ENCODE measurements around the gene GPC6. TPM values are rescaled to one million over a fixed set of nuclear protein-coding genes. Genes with fewer than 3 reads are reported as not detected.
"Not testable (repeated sequence)": the region's sequence is repeated elsewhere in the genome, so short reads cannot be mapped to it uniquely, and the experiment has no call there.

GPC6 gene
- total and polyA plus RNA-seq, 5 donors from 2014 or later, result not detected

GRCh38 chr13:93309886-93310523 lies 83.4 kb downstream of the GPC6 start:
- no peaks in the 10 kb centered on the region for H3K4me1 Mint-ChIP-seq
- no peaks in the 10 kb centered on the region for H3K27me3 Mint-ChIP-seq
- Histone ChIP-seq H3K4me3 (ENCODE audit: low read depth, low read length) (no peak overlapping the region), H3K36me3 (ENCODE audit: control insufficient read depth, insufficient read depth, low read length) (no peaks in the 10 kb centered on the region), H3K27ac (ENCODE audit: insufficient read depth, low read length, poor library complexity, severe bottlenecking) (no peak overlapping the region), H3K4me1 (ENCODE audit: control insufficient read depth, insufficient read depth, low read length, poor library complexity, severe bottlenecking) (no peaks in the 10 kb centered on the region), H3K9me3 (ENCODE audit: control insufficient read depth in 2 of 2, low read length in 2 of 2) (no peaks in the 10 kb centered on the region), H3K27me3 (ENCODE audit: control insufficient read depth, insufficient read depth, low read length) (no peaks in the 10 kb centered on the region)
- no peaks in the 10 kb centered on the region for H3K36me3 Mint-ChIP-seq
- DNase-seq (no peak), ATAC-seq (ENCODE audit: low read depth in 2 of 2) (no peak)
- H3K9me3 Mint-ChIP-seq, result peaks cover 0 to 2% (median 0%) of the 10 kb centered on the region in 7 donors
- H3K27ac Mint-ChIP-seq, result no peak overlapping the region
- no peak overlapping the region for H3K4me3 Mint-ChIP-seq

GRCh38 chr13:93316841-93317240 lies 90.2 kb downstream of the GPC6 start:
- H3K36me3 Mint-ChIP-seq, result no peaks in the 10 kb centered on the region

GRCh38 chr13:93318534-93319254 lies 92.1 kb downstream of the GPC6 start:
- Mint-ChIP-seq H3K4me3 (no peak overlapping the region), H3K27ac (no peak overlapping the region), H3K27me3 (no peaks in the 10 kb centered on the region), H3K36me3 (no peaks in the 10 kb centered on the region), H3K9me3 (peaks cover 0 to 2% (median 1%) of the 10 kb centered on the region in 7 donors), H3K4me1 (no peaks in the 10 kb centered on the region)
- H3K4me1 ChIP-seq (ENCODE audit: control insufficient read depth, insufficient read depth, low read length, poor library complexity, severe bottlenecking), result no peaks in the 10 kb centered on the region
- no peak for ATAC-seq (ENCODE audit: low read depth in 2 of 2)
- DNase-seq, result no peak
- H3K9me3 ChIP-seq (ENCODE audit: control insufficient read depth in 2 of 2, low read length in 2 of 2), result no peaks in the 10 kb centered on the region
- H3K4me3 ChIP-seq (ENCODE audit: low read depth, low read length), result no peak overlapping the region
- H3K27ac ChIP-seq (ENCODE audit: insufficient read depth, low read length, poor library complexity, severe bottlenecking), result no peak overlapping the region
- H3K27me3 ChIP-seq (ENCODE audit: control insufficient read depth, insufficient read depth, low read length), result no peaks in the 10 kb centered on the region
- H3K36me3 ChIP-seq (ENCODE audit: control insufficient read depth, insufficient read depth, low read length), result no peaks in the 10 kb centered on the region

More at GRCh38 chr13:93316841-93317240, 90.2 kb downstream of the GPC6 start:
- no peak for DNase-seq
- no peaks in the 10 kb centered on the region for H3K27me3 Mint-ChIP-seq
- Histone ChIP-seq H3K27me3 (ENCODE audit: control insufficient read depth, insufficient read depth, low read length) (no peaks in the 10 kb centered on the region), H3K27ac (ENCODE audit: insufficient read depth, low read length, poor library complexity, severe bottlenecking) (no peak overlapping the region), H3K4me3 (ENCODE audit: low read depth, low read length) (no peak overlapping the region), H3K9me3 (ENCODE audit: control insufficient read depth in 2 of 2, low read length in 2 of 2) (no peaks in the 10 kb centered on the region), H3K36me3 (ENCODE audit: control insufficient read depth, insufficient read depth, low read length) (no peaks in the 10 kb centered on the region), H3K4me1 (ENCODE audit: control insufficient read depth, insufficient read depth, low read length, poor library complexity, severe bottlenecking) (no peaks in the 10 kb centered on the region)
- H3K9me3 Mint-ChIP-seq, result peaks cover 0 to 2% (median 1%) of the 10 kb centered on the region in 7 donors
- ATAC-seq (ENCODE audit: low read depth in 2 of 2), result no peak
- no peak overlapping the region for H3K27ac Mint-ChIP-seq
- no peak overlapping the region for H3K4me3 Mint-ChIP-seq
- H3K4me1 Mint-ChIP-seq, result no peaks in the 10 kb centered on the region

DNA sequence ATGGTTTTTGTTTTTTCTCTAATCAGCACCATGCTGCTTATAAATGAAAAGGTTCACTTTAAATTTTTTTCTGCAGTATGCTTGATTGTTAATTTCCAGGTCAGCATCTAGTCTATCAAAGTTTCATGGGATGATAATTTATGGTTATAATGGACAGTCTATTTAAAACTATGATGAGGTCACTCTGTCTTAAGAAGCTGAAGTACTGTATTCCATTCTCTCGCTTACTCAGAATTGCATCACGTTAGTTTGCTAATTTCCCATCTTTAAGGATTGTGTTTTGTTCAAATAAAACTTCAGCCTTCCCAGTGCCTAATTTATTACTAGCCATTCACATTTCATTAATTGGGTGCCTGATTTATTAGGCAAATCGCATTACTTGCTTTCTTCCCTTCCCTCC lies 94.3 kb downstream of the GPC6 start:
- H3K27me3 ChIP-seq (ENCODE audit: control insufficient read depth, insufficient read depth, low read length), result no peaks in the 10 kb centered on the region
- Mint-ChIP-seq H3K4me3 (no peak overlapping the region), H3K4me1 (no peaks in the 10 kb centered on the region), H3K27me3 (no peaks in the 10 kb centered on the region), H3K27ac (no peak overlapping the region), H3K36me3 (no peaks in the 10 kb centered on the region), H3K9me3 (peaks cover 0 to 5% (median 1%) of the 10 kb centered on the region in 7 donors)
- H3K4me1 ChIP-seq (ENCODE audit: control insufficient read depth, insufficient read depth, low read length, poor library complexity, severe bottlenecking), result no peaks in the 10 kb centered on the region
- DNase-seq (no peak), ATAC-seq (ENCODE audit: low read depth in 2 of 2) (no peak)
- no peaks in the 10 kb centered on the region for H3K36me3 ChIP-seq (ENCODE audit: control insufficient read depth, insufficient read depth, low read length)
- no peak overlapping the region for H3K4me3 ChIP-seq (ENCODE audit: low read depth, low read length)
- H3K9me3 ChIP-seq (ENCODE audit: control insufficient read depth in 2 of 2, low read length in 2 of 2), result no peaks in the 10 kb centered on the region
- no peak overlapping the region for H3K27ac ChIP-seq (ENCODE audit: insufficient read depth, low read length, poor library complexity, severe bottlenecking)

DNA sequence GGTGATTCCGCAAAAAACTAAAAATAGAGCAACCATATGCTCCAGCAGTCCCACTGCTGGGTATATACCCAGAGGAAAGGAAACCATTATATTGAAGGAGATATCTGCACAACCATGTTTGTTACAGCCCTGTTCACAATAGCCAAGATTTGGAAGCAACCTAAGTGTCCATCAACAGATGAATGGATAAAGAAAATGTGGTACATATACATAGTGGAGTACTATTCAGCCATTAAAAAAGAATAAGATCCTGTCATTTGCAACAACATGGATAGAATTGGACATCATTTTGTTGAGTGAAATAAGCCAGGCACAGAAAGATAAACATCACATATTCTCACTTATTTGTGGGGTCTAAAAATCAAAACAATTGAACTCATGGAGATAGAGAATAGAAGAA lies 97.3 kb downstream of the GPC6 start:
- H3K27ac Mint-ChIP-seq; H3K4me3 ChIP-seq (ENCODE audit: low read depth, low read length); H3K4me3 Mint-ChIP-seq; H3K27me3 ChIP-seq (ENCODE audit: control insufficient read depth, insufficient read depth, low read length); H3K4me1 ChIP-seq (ENCODE audit: control insufficient read depth, insufficient read depth, low read length, poor library complexity, severe bottlenecking); H3K36me3 ChIP-seq (ENCODE audit: control insufficient read depth, insufficient read depth, low read length); H3K9me3 ChIP-seq (ENCODE audit: control insufficient read depth in 2 of 2, low read length in 2 of 2); H3K9me3 Mint-ChIP-seq; H3K4me1 Mint-ChIP-seq; H3K36me3 Mint-ChIP-seq; DNase-seq; H3K27me3 Mint-ChIP-seq; ATAC-seq (ENCODE audit: low read depth in 2 of 2); H3K27ac ChIP-seq (ENCODE audit: insufficient read depth, low read length, poor library complexity, severe bottlenecking): not testable (repeated sequence)

GRCh38 chr13:93325303-93326233 lies 99.0 kb downstream of the GPC6 start:
- H3K27me3 ChIP-seq (ENCODE audit: control insufficient read depth, insufficient read depth, low read length), result no peaks in the 10 kb centered on the region
- H3K4me3 ChIP-seq (ENCODE audit: low read depth, low read length), result no peak overlapping the region
- Mint-ChIP-seq H3K36me3 (no peaks in the 10 kb centered on the region), H3K4me3 (no peak overlapping the region), H3K9me3 (peaks cover 0 to 5% (median 0%) of the 10 kb centered on the region in 7 donors), H3K27me3 (no peaks in the 10 kb centered on the region), H3K4me1 (no peaks in the 10 kb centered on the region), H3K27ac (no peak overlapping the region)
- ATAC-seq (ENCODE audit: low read depth in 2 of 2) (no peak), DNase-seq (no peak)
- H3K9me3 ChIP-seq (ENCODE audit: control insufficient read depth in 2 of 2, low read length in 2 of 2), result no peaks in the 10 kb centered on the region
- H3K4me1 ChIP-seq (ENCODE audit: control insufficient read depth, insufficient read depth, low read length, poor library complexity, severe bottlenecking), result no peaks in the 10 kb centered on the region
- H3K36me3 ChIP-seq (ENCODE audit: control insufficient read depth, insufficient read depth, low read length), result no peaks in the 10 kb centered on the region
- no peak overlapping the region for H3K27ac ChIP-seq (ENCODE audit: insufficient read depth, low read length, poor library complexity, severe bottlenecking)

GRCh38 chr13:93326234-93326811 lies 99.7 kb downstream of the GPC6 start:
- no peaks in the 10 kb centered on the region for H3K4me1 Mint-ChIP-seq
- H3K36me3 Mint-ChIP-seq, result no peaks in the 10 kb centered on the region
- Histone ChIP-seq H3K4me3 (ENCODE audit: low read depth, low read length) (no peak overlapping the region), H3K36me3 (ENCODE audit: control insufficient read depth, insufficient read depth, low read length) (no peaks in the 10 kb centered on the region), H3K9me3 (ENCODE audit: control insufficient read depth in 2 of 2, low read length in 2 of 2) (no peaks in the 10 kb centered on the region), H3K4me1 (ENCODE audit: control insufficient read depth, insufficient read depth, low read length, poor library complexity, severe bottlenecking) (no peaks in the 10 kb centered on the region), H3K27me3 (ENCODE audit: control insufficient read depth, insufficient read depth, low read length) (no peaks in the 10 kb centered on the region), H3K27ac (ENCODE audit: insufficient read depth, low read length, poor library complexity, severe bottlenecking) (no peak overlapping the region)
- H3K9me3 Mint-ChIP-seq, result peaks cover 0 to 5% (median 0%) of the 10 kb centered on the region in 7 donors
- no peak overlapping the region for H3K4me3 Mint-ChIP-seq
- no peaks in the 10 kb centered on the region for H3K27me3 Mint-ChIP-seq
- DNase-seq (no peak), ATAC-seq (ENCODE audit: low read depth in 2 of 2) (no peak)
- no peak overlapping the region for H3K27ac Mint-ChIP-seq

All from CD4-positive, CD25-positive, alpha-beta regulatory T cell (primary cell).